Cardiac atrium fibroblast (primary cell): Measurements from ENCODE around the gene MRPL28. TPM values are rescaled to one million over a fixed set of nuclear protein-coding genes. Genes with fewer than 3 reads are reported as not detected.

ENCODE experiments used
- total RNA-seq: library from RNA; depleted of rRNA; stranded (reverse); fragments of >200 nt; gene quantifications from 2 replicates; pipeline ENCODE4 v1.2.3, GENCODE V29; 2015

Gene MRPL28
- 59.8 and 94.1 TPM in 2 replicates for total RNA-seq

DNA sequence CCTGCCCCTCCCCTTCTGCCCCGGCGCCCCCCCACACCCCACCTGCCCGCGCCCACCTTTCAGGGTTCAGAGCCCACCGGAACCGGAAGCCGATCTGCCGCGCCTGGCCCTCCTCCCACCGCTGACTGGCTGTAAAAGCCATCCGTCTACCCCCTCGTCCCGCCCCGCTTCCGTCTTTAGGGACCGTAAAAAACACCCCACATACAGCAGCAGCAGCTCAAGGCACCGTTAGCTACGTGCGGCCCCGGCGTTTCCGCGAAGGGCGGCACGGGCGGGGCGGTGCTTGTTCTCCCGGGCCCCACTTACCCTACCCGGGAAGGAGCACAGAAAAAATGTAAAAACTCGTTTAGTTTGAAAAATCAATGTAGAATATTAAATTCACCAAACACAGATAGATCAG, at the start of gene MRPL28:
MRPL28 (minus strand) TSS at position 96 of the 400 bp plus-strand sequence. CDS start 320 bp downstream, outside the sequence.

GRCh38 chr16:401468-402348, 31.4 kb upstream of the MRPL28 start, which contains the start of gene DECR2:
Gene DECR2 (plus strand): TSS chr16:401885. CDS start chr16:401964, 79 bp downstream.

DNA sequence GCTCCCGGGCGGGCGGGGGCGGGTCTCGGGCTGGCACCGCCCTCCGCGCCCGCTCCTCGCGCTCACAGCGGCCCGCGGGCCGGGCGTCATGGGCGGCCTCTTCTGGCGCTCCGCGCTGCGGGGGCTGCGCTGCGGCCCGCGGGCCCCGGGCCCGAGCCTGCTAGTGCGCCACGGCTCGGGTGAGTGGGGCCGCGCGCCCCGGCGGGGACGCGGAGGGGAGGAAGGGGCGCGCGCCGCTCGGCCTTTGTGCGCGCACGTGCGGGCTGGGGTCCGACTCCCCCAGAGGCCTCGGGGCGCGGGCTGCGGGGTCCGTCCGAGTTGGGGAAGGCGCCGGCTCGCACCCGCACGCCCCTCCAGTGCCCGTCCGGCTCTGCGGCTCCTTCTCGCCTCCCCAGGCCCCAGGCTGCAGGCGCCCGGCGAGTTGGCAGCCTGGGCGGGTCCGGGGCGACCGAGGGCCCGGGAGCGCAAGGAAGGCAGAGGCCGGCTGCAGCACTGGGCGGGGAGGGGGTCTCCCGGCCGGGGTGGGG, 26.9 kb upstream of the MRPL28 start, which contains the start of gene NME4:
NME4 (plus strand) TSS at position 65 of the 527 bp plus-strand sequence; CDS start at position 89, 24 bp downstream.

GRCh38 chr16:381789-382717, 11.7 kb upstream of the MRPL28 start, which contains the start of gene PGAP6:
Gene PGAP6 (minus strand): TSS chr16:381978. CDS start chr16:381821, 157 bp downstream.

GRCh38 chr16:352547-353403, 17.6 kb downstream of the MRPL28 start, which contains the start of gene AXIN1:
Gene AXIN1 (minus strand): TSS chr16:352723. CDS start chr16:347025, 5,698 bp downstream.

Other genes with a start within 250 kb of the MRPL28 start
- gene NPRL3, start 231.9 kb downstream of the MRPL28 start, total RNA-seq: 6.7 and 8.9 TPM in 2 replicates
- gene HBZ, start 217.9 kb downstream of the MRPL28 start, total RNA-seq: not detected in 2 replicates
- gene HBM, start 204.6 kb downstream of the MRPL28 start, total RNA-seq: not detected in 2 replicates
- gene HBA2, start 197.7 kb downstream of the MRPL28 start, total RNA-seq: not detected in 2 replicates
- gene HBA1, start 193.9 kb downstream of the MRPL28 start, total RNA-seq: 5.8 TPM in 1 of 2 replicates, not detected in the other
- gene HBQ1, start 190.1 kb downstream of the MRPL28 start, total RNA-seq: not detected in 2 replicates
- gene LUC7L, start 141.1 kb downstream of the MRPL28 start, total RNA-seq: 29.8 and 30.0 TPM in 2 replicates
- gene FAM234A, start 135.7 kb downstream of the MRPL28 start, total RNA-seq: 119 and 130 TPM in 2 replicates
- gene RGS11, start 94.6 kb downstream of the MRPL28 start, total RNA-seq: 4.9 and 5.2 TPM in 2 replicates
- gene ARHGDIG, start 89.9 kb downstream of the MRPL28 start, total RNA-seq: 2.2 and 2.3 TPM in 2 replicates
- 0.18 and 0.32 TPM in 2 replicates for gene PDIA2, start 87.4 kb downstream of the MRPL28 start, total RNA-seq
- gene AXIN1, start 17.8 kb downstream of the MRPL28 start, total RNA-seq: 16.2 and 21.5 TPM in 2 replicates
- 40.1 and 47.3 TPM in 2 replicates for gene PGAP6, start 11.4 kb upstream of the MRPL28 start, total RNA-seq
- gene NME4, start 26.7 kb upstream of the MRPL28 start, total RNA-seq: 175 and 182 TPM in 2 replicates
- gene DECR2, start 31.3 kb upstream of the MRPL28 start, total RNA-seq: 9.6 and 16.8 TPM in 2 replicates
- gene RAB11FIP3, start 55.1 kb upstream of the MRPL28 start, total RNA-seq: 32.1 and 33.0 TPM in 2 replicates
- gene CAPN15, start 157.2 kb upstream of the MRPL28 start, total RNA-seq: 32.9 and 43.7 TPM in 2 replicates
- not detected in 2 replicates for gene PRR35, start 189.9 kb upstream of the MRPL28 start, total RNA-seq
- gene NHLRC4, start 196.5 kb upstream of the MRPL28 start, total RNA-seq: 2.2 and 6.5 TPM in 2 replicates
- 22.4 and 30.7 TPM in 2 replicates for gene PIGQ, start 199.4 kb upstream of the MRPL28 start, total RNA-seq
- gene RAB40C, start 219.5 kb upstream of the MRPL28 start, total RNA-seq: 11.6 and 18.6 TPM in 2 replicates